A673 (cell line): ENCODE measurements around the gene MYCL.

Experiments
- CTCF ChIP-seq: fragments of 300-800, 200-600 bp; sonication (generic); conservative IDR thresholded peaks from 2 replicates; pipeline ENCODE4 v1.5.1; 2017; ENCODE audit warnings: low read depth, mild to moderate bottlenecking, antibody characterized with exemption, low read length, moderate library complexity, mixed read lengths
- EZH2 ChIP-seq: fragments of 200-600 bp; sonication (generic); IDR thresholded peaks from 2 replicates; pipeline ENCODE4 v1.6.1; 2017; ENCODE audit warnings: borderline replicate concordance, low read depth, mild to moderate bottlenecking, mixed read lengths, antibody characterized with exemption, low read length; ENCODE audit not compliant: poor library complexity, severe bottlenecking

- TF ChIP-seq CTCF (no peak), EZH2 (no peak)
Observed at GRCh38 chr1:39898191-39898590, 3.5 kb downstream of the MYCL start.
